ENCODE measurements around the gene FLRT2. TPM values are rescaled to one million over a fixed set of nuclear protein-coding genes. Genes with fewer than 3 reads are reported as not detected.

Gene FLRT2
- total RNA-seq, 4 donors from 2014 or later, result 2.2 to 7.1 (median 5.4) TPM

- Histone ChIP-seq H3K27ac (peak overlapping the region; percentile 40 to 63 (median 62)), H3K4me1 (peaks cover 16 to 21% of the 10 kb centered on the region in 2 donors), H3K4me3 (no peak overlapping the region), H3K9me3 (no peaks in the 10 kb centered on the region), H3K36me3 (no peaks in the 10 kb centered on the region), H3K27me3 (no peaks in the 10 kb centered on the region)
- DNase-seq (no peak), ATAC-seq (no peak)
- in situ Hi-C loops (cut with MboI; ENCODE audit: low sequenced_read_pairs in 4 of 4), result no loop called here
- intact Hi-C loops (cut with DNase I; ENCODE audit: low total_unique reads), result no loop called here
- TF ChIP-seq POLR2A (IDR thresholded peaks at IDR 0.05), result no peak
- TF ChIP-seq CTCF (IDR thresholded peaks at IDR 0.05 in 4 of 5, conservative IDR thresholded peaks at IDR 0.05 in 1 of 5), result no peak
These were observed 57.3 kb downstream of the FLRT2 start for GRCh38 chr14:85587151-85587711.

GRCh38 chr14:85590784-85591183 is 60.8 kb downstream of the FLRT2 start:
- intact Hi-C loops (cut with DNase I; ENCODE audit: low total_unique reads), result no loop called here
- Histone ChIP-seq H3K27ac (no peak overlapping the region), H3K4me1 (peaks cover 5 to 8% of the 10 kb centered on the region in 2 donors), H3K9me3 (no peaks in the 10 kb centered on the region), H3K27me3 (no peaks in the 10 kb centered on the region), H3K36me3 (no peaks in the 10 kb centered on the region), H3K4me3 (no peak overlapping the region)
- ATAC-seq (no peak), DNase-seq (no peak)
- in situ Hi-C loops (cut with MboI; ENCODE audit: low sequenced_read_pairs in 4 of 4), result no loop called here
- TF ChIP-seq CTCF (IDR thresholded peaks at IDR 0.05 in 4 of 5, conservative IDR thresholded peaks at IDR 0.05 in 1 of 5) (no peak), POLR2A (IDR thresholded peaks at IDR 0.05) (no peak)

- Histone ChIP-seq H3K4me1 (peaks cover 2 to 4% of the 10 kb centered on the region in 2 donors), H3K9me3 (no peaks in the 10 kb centered on the region), H3K36me3 (peaks cover 0 to 4% of the 10 kb centered on the region in 2 donors), H3K4me3 (no peak overlapping the region), H3K27me3 (no peaks in the 10 kb centered on the region), H3K27ac (peak overlapping the region in 2 of 4 donors; percentile 17 to 44)
- TF ChIP-seq CTCF (IDR thresholded peaks at IDR 0.05 in 4 of 5, conservative IDR thresholded peaks at IDR 0.05 in 1 of 5) (no peak), POLR2A (IDR thresholded peaks at IDR 0.05) (no peak)
- intact Hi-C loops (cut with DNase I; ENCODE audit: low total_unique reads), result no loop called here
- ATAC-seq (no peak), DNase-seq (no peak)
- in situ Hi-C loops (cut with MboI; ENCODE audit: low sequenced_read_pairs in 4 of 4), result no loop called here
These were observed 64.3 kb downstream of the FLRT2 start for GRCh38 chr14:85594217-85594616.

- peaks cover 13 to 15% of the 10 kb centered on the region in 2 donors for H3K4me1 ChIP-seq
- ATAC-seq (no peak), DNase-seq (no peak)
- H3K27me3 ChIP-seq, result no peaks in the 10 kb centered on the region
- H3K36me3 ChIP-seq, result peaks cover 0 to 4% of the 10 kb centered on the region in 2 donors
- TF ChIP-seq POLR2A (IDR thresholded peaks at IDR 0.05) (no peak), CTCF (IDR thresholded peaks at IDR 0.05 in 4 of 5, conservative IDR thresholded peaks at IDR 0.05 in 1 of 5) (no peak)
- in situ Hi-C loops (cut with MboI; ENCODE audit: low sequenced_read_pairs in 4 of 4) (no loop called here), intact Hi-C loops (cut with DNase I; ENCODE audit: low total_unique reads) (no loop called here)
- no peak overlapping the region for H3K4me3 ChIP-seq
- peak overlapping the region in 2 of 4 donors; percentile 15 to 76 for H3K27ac ChIP-seq
- no peaks in the 10 kb centered on the region for H3K9me3 ChIP-seq
These were observed 66.0 kb downstream of the FLRT2 start for GRCh38 chr14:85595981-85596380.

GRCh38 chr14:85596562-85596961 is 66.6 kb downstream of the FLRT2 start:
- Histone ChIP-seq H3K4me3 (no peak overlapping the region), H3K9me3 (no peaks in the 10 kb centered on the region), H3K4me1 (peaks cover 18 to 19% of the 10 kb centered on the region in 2 donors), H3K36me3 (peaks cover 0 to 4% of the 10 kb centered on the region in 2 donors), H3K27ac (peak overlapping the region in 1 of 4 donors; percentile 76), H3K27me3 (no peaks in the 10 kb centered on the region)
- TF ChIP-seq CTCF (IDR thresholded peaks at IDR 0.05 in 4 of 5, conservative IDR thresholded peaks at IDR 0.05 in 1 of 5) (no peak), POLR2A (IDR thresholded peaks at IDR 0.05) (no peak)
- intact Hi-C loops (cut with DNase I; ENCODE audit: low total_unique reads), result no loop called here
- in situ Hi-C loops (cut with MboI; ENCODE audit: low sequenced_read_pairs in 4 of 4), result no loop called here
- no peak for ATAC-seq
- no peak for DNase-seq
